ENCODE results near the gene NUP93.

DNA sequence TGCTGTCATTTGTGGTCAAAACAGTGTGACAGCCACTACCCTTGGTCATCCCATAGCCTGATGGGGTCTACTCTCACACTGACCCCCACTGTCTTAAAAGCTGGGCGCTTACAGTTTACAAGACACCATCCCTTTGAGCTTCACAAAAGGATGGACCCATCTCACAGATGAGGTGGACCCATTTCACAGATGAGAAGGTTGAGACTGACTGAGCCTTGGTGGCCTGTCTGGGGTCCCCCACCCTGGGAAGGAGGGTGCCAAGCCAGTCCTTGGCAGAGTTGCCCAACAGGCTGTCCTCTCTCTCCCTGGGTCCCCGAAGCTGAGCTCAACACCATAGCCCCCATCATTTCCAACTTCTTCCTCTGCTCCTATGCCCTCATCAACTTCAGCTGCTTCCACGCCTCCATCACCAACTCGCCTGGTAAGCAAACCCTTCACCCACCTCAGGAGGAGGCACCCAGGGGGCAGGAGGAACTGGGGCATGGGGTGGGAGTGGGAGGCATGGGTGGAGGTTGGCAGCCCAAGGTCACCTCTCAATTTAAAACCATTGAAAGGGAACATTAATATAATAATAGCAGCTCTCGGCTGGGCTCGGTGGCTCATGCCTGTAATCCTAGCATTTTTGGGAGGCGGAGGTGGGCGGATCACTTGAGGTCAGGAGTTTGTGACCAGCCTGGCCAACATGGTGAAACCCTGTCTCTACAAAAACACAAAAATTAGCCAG is 152.3 kb downstream of the NUP93 start:
- TF ChIP-seq POLR2A (IDR thresholded peaks at IDR 0.05), result no peak
- TF ChIP-seq, protein P1, sequence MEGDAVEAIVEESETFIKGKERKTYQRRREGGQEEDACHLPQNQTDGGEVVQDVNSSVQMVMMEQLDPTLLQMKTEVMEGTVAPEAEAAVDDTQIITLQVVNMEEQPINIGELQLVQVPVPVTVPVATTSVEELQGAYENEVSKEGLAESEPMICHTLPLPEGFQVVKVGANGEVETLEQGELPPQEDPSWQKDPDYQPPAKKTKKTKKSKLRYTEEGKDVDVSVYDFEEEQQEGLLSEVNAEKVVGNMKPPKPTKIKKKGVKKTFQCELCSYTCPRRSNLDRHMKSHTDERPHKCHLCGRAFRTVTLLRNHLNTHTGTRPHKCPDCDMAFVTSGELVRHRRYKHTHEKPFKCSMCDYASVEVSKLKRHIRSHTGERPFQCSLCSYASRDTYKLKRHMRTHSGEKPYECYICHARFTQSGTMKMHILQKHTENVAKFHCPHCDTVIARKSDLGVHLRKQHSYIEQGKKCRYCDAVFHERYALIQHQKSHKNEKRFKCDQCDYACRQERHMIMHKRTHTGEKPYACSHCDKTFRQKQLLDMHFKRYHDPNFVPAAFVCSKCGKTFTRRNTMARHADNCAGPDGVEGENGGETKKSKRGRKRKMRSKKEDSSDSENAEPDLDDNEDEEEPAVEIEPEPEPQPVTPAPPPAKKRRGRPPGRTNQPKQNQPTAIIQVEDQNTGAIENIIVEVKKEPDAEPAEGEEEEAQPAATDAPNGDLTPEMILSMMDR (IDR thresholded peaks at IDR 0.05), result no peak
- no peak for TF ChIP-seq POLR2AphosphoS5 (IDR thresholded peaks at IDR 0.05)
